ENCODE measurements around the gene SLC22A7.

Gene SLC22A7

GRCh38 chr6:43292763-43293318 is 5.2 kb upstream of the SLC22A7 start:
- no peak overlapping the region for H3K4me2 ChIP-seq (ENCODE audit: low read length)
- no peak overlapping the region for H3K9ac ChIP-seq (ENCODE audit: low read length)
- H3K79me2 ChIP-seq (ENCODE audit: low read length): no peaks in the 10 kb centered on the region
- no peaks in the 10 kb centered on the region for H3K27me3 ChIP-seq (ENCODE audit: low read depth, low read length)
- TF ChIP-seq, protein P1, sequence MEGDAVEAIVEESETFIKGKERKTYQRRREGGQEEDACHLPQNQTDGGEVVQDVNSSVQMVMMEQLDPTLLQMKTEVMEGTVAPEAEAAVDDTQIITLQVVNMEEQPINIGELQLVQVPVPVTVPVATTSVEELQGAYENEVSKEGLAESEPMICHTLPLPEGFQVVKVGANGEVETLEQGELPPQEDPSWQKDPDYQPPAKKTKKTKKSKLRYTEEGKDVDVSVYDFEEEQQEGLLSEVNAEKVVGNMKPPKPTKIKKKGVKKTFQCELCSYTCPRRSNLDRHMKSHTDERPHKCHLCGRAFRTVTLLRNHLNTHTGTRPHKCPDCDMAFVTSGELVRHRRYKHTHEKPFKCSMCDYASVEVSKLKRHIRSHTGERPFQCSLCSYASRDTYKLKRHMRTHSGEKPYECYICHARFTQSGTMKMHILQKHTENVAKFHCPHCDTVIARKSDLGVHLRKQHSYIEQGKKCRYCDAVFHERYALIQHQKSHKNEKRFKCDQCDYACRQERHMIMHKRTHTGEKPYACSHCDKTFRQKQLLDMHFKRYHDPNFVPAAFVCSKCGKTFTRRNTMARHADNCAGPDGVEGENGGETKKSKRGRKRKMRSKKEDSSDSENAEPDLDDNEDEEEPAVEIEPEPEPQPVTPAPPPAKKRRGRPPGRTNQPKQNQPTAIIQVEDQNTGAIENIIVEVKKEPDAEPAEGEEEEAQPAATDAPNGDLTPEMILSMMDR (IDR thresholded peaks at IDR 0.05; ENCODE audit: low read depth, low read length): no peak
- TF ChIP-seq EZH2phosphoT487 (IDR thresholded peaks at IDR 0.05; ENCODE audit: low read depth): no peak
- H3K4me1 ChIP-seq (ENCODE audit: low read length): no peaks in the 10 kb centered on the region
- no peaks in the 10 kb centered on the region for H4K20me1 ChIP-seq (ENCODE audit: insufficient read depth, low read length)
- no peak overlapping the region for H3K27ac ChIP-seq (ENCODE audit: low read length)
- no peaks in the 10 kb centered on the region for H3K9me3 ChIP-seq (ENCODE audit: insufficient read depth, low read length)
- no peak overlapping the region for H3K4me3 ChIP-seq (ENCODE audit: low read length)
- H2AFZ ChIP-seq (ENCODE audit: low read depth, low read length): no peak overlapping the region
- H3K36me3 ChIP-seq (replicated peaks; ENCODE audit: low read depth, low read length): no peaks in the 10 kb centered on the region

GRCh38 chr6:43293698-43294097 is 4.4 kb upstream of the SLC22A7 start:
- no peaks in the 10 kb centered on the region for H3K27me3 ChIP-seq (ENCODE audit: low read depth, low read length)
- H3K9ac ChIP-seq (ENCODE audit: low read length): no peak overlapping the region
- no peaks in the 10 kb centered on the region for H3K4me1 ChIP-seq (ENCODE audit: low read length)
- no peak overlapping the region for H2AFZ ChIP-seq (ENCODE audit: low read depth, low read length)
- H3K27ac ChIP-seq (ENCODE audit: low read length): no peak overlapping the region
- no peaks in the 10 kb centered on the region for H4K20me1 ChIP-seq (ENCODE audit: insufficient read depth, low read length)
- H3K79me2 ChIP-seq (ENCODE audit: low read length): no peaks in the 10 kb centered on the region
- TF ChIP-seq, protein P1 (IDR thresholded peaks at IDR 0.05; ENCODE audit: low read depth, low read length): no peak
- no peak for TF ChIP-seq EZH2phosphoT487 (IDR thresholded peaks at IDR 0.05; ENCODE audit: low read depth)
- no peak overlapping the region for H3K4me2 ChIP-seq (ENCODE audit: low read length)
- H3K9me3 ChIP-seq (ENCODE audit: insufficient read depth, low read length): no peaks in the 10 kb centered on the region
- H3K4me3 ChIP-seq (ENCODE audit: low read length): no peak overlapping the region
- no peaks in the 10 kb centered on the region for H3K36me3 ChIP-seq (replicated peaks; ENCODE audit: low read depth, low read length)

DNA sequence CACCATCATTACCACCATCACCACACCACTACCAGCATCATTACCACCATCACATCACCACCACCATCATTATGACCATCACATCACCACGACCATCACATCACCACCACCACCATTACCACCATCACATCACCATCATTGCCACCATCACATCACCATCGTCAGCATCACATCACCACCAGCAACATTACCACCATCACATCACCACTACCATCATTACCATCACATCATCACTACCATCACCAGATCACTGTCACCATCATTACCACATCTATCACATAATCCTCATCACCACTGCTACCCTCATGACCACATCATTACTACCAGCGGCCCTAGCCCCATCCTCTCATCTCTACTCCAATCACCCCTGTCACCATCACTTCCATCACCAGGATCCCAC is 3.5 kb upstream of the SLC22A7 start:
- no peak overlapping the region for H3K4me2 ChIP-seq (ENCODE audit: low read length)
- H3K27me3 ChIP-seq (ENCODE audit: low read depth, low read length): no peaks in the 10 kb centered on the region
- no peaks in the 10 kb centered on the region for H3K36me3 ChIP-seq (replicated peaks; ENCODE audit: low read depth, low read length)
- H3K4me1 ChIP-seq (ENCODE audit: low read length): peaks cover 2% of the 10 kb centered on the region
- no peaks in the 10 kb centered on the region for H4K20me1 ChIP-seq (ENCODE audit: insufficient read depth, low read length)
- H3K27ac ChIP-seq (ENCODE audit: low read length): no peak overlapping the region
- no peak overlapping the region for H3K9ac ChIP-seq (ENCODE audit: low read length)
- H3K9me3 ChIP-seq (ENCODE audit: insufficient read depth, low read length): no peaks in the 10 kb centered on the region
- no peak overlapping the region for H3K4me3 ChIP-seq (ENCODE audit: low read length)
- TF ChIP-seq, protein P1 (IDR thresholded peaks at IDR 0.05; ENCODE audit: low read depth, low read length): no peak
- H2AFZ ChIP-seq (ENCODE audit: low read depth, low read length): no peak overlapping the region
- no peaks in the 10 kb centered on the region for H3K79me2 ChIP-seq (ENCODE audit: low read length)

GRCh38 chr6:43295456-43295855 is 2.6 kb upstream of the SLC22A7 start:
- no peak overlapping the region for H2AFZ ChIP-seq (ENCODE audit: low read depth, low read length)
- no peak overlapping the region for H3K4me2 ChIP-seq (ENCODE audit: low read length)
- H3K79me2 ChIP-seq (ENCODE audit: low read length): no peaks in the 10 kb centered on the region
- no peaks in the 10 kb centered on the region for H3K9me3 ChIP-seq (ENCODE audit: insufficient read depth, low read length)
- no peaks in the 10 kb centered on the region for H3K36me3 ChIP-seq (replicated peaks; ENCODE audit: low read depth, low read length)
- no peak overlapping the region for H3K4me3 ChIP-seq (ENCODE audit: low read length)
- H3K9ac ChIP-seq (ENCODE audit: low read length): no peak overlapping the region
- H3K4me1 ChIP-seq (ENCODE audit: low read length): peaks cover 11% of the 10 kb centered on the region
- H3K27me3 ChIP-seq (ENCODE audit: low read depth, low read length): no peaks in the 10 kb centered on the region
- H4K20me1 ChIP-seq (ENCODE audit: insufficient read depth, low read length): no peaks in the 10 kb centered on the region
- no peak overlapping the region for H3K27ac ChIP-seq (ENCODE audit: low read length)
- TF ChIP-seq EZH2phosphoT487 (IDR thresholded peaks at IDR 0.05; ENCODE audit: low read depth): no peak
- TF ChIP-seq, protein P1 (IDR thresholded peaks at IDR 0.05; ENCODE audit: low read depth, low read length): no peak

Data from OCI-LY3 (cell line).